WTC11 (cell line): ENCODE results near the gene NR2F6. TPM values are rescaled to one million over a fixed set of nuclear protein-coding genes. Genes with fewer than 3 reads are reported as not detected.
A peak's percentile ranks its signal among the peaks of the same experiment; 100 is the strongest.

ENCODE experiments used
- ATAC-seq: fragments of 200-7000 bp; cut with Tn5 transposase; 2 replicates; pipeline ENCODE4 v1.10.0; 2021; ENCODE audit warnings: mild to moderate bottlenecking, moderate library complexity
- CTCF ChIA-PET: fragments of 300-600 bp; sonication (Branson Sonifier 250); formaldehyde crosslinking; loops from one replicate; lab custom pipeline; 2021; ENCODE audit warnings: antibody characterized with exemption; lab: Charles Lee
- POLR2A ChIA-PET: fragments of 350-600 bp; sonication (Branson Sonifier 250); formaldehyde crosslinking; loops from one replicate; lab custom pipeline; 2021; ENCODE audit warnings: antibody characterized with exemption; lab: Charles Lee
- DNase-seq: peaks from one replicate; pipeline ENCODE4 v3.0.0; 2021; ENCODE audit warnings: low spot score
- H3K27ac Mint-ChIP-seq: 2 replicates; pipeline ENCODE4 v1.8.0; 2021; ENCODE audit warnings: mixed read lengths
- H3K27me3 Mint-ChIP-seq: 2 replicates; pipeline ENCODE4 v1.8.0; 2021; ENCODE audit warnings: low read depth, mild to moderate bottlenecking, moderate library complexity, mixed read lengths
- H3K36me3 Mint-ChIP-seq: 2 replicates; pipeline ENCODE4 v1.8.0; 2021; ENCODE audit warnings: mixed read lengths
- H3K4me1 Mint-ChIP-seq: 2 replicates; pipeline ENCODE4 v1.8.0; 2022; ENCODE audit warnings: mixed read lengths
- H3K4me3 Mint-ChIP-seq: 2 replicates; pipeline ENCODE4 v1.8.0; 2021; ENCODE audit warnings: mild to moderate bottlenecking, moderate library complexity, mixed read lengths
- H3K9me3 Mint-ChIP-seq: 2 replicates; pipeline ENCODE4 v1.8.0; 2021; ENCODE audit warnings: mixed read lengths
- ATF6 ChIP-seq: sonication (generic); formaldehyde crosslinking; IDR thresholded peaks from 2 replicates; pipeline ENCODE4 v1.8.1; 2023; ENCODE audit warnings: mild to moderate bottlenecking, missing genetic modification reagents
- CBFB ChIP-seq: sonication (generic); formaldehyde crosslinking; IDR thresholded peaks from 2 replicates; pipeline ENCODE4 v1.8.1; 2022; ENCODE audit warnings: mild to moderate bottlenecking, low read depth, missing genetic modification reagents
- E2F1 ChIP-seq: sonication (generic); formaldehyde crosslinking; IDR thresholded peaks from 2 replicates; pipeline ENCODE4 v1.8.0; 2022; ENCODE audit warnings: mild to moderate bottlenecking, missing genetic modification reagents
- E2F5 ChIP-seq: sonication (generic); formaldehyde crosslinking; IDR thresholded peaks from 2 replicates; pipeline ENCODE4 v1.8.1; 2022; ENCODE audit warnings: mild to moderate bottlenecking, moderate library complexity, missing genetic modification reagents
- ELF4 ChIP-seq: sonication (generic); formaldehyde crosslinking; IDR thresholded peaks from 2 replicates; pipeline ENCODE4 v1.8.1; 2022; ENCODE audit warnings: low read depth, mild to moderate bottlenecking, moderate library complexity, missing genetic modification reagents
- FOXJ3 ChIP-seq: sonication (generic); formaldehyde crosslinking; IDR thresholded peaks from 2 replicates; pipeline ENCODE4 v1.9.0; 2021; ENCODE audit warnings: missing genetic modification reagents, mild to moderate bottlenecking, borderline replicate concordance
- FOXK1 ChIP-seq: sonication (generic); formaldehyde crosslinking; IDR thresholded peaks from 2 replicates; pipeline ENCODE4 v1.8.0; 2022; ENCODE audit warnings: mild to moderate bottlenecking, moderate library complexity, missing genetic modification reagents
- HMGXB4 ChIP-seq: sonication (generic); formaldehyde crosslinking; IDR thresholded peaks from 2 replicates; pipeline ENCODE4 v1.8.1; 2023; ENCODE audit warnings: mild to moderate bottlenecking, moderate library complexity, missing genetic modification reagents
- KAT7 ChIP-seq: sonication (generic); formaldehyde crosslinking; IDR thresholded peaks from 2 replicates; pipeline ENCODE4 v1.8.1; 2023; ENCODE audit warnings: missing genetic modification reagents, mild to moderate bottlenecking, borderline replicate concordance
- MAX ChIP-seq: sonication (generic); formaldehyde crosslinking; IDR thresholded peaks from 2 replicates; pipeline ENCODE4 v1.8.0; 2022; ENCODE audit warnings: mild to moderate bottlenecking, missing genetic modification reagents
- MLX ChIP-seq: sonication (generic); formaldehyde crosslinking; IDR thresholded peaks from 2 replicates; pipeline ENCODE4 v1.8.1; 2023; ENCODE audit warnings: mild to moderate bottlenecking, missing genetic modification reagents, moderate library complexity
- NFATC4 ChIP-seq: fragments of 250-450 bp; sonication (Bioruptor Pico); IDR thresholded peaks from 2 replicates; pipeline ENCODE4 v1.9.0; 2021; ENCODE audit warnings: mild to moderate bottlenecking
- NFE2L1 ChIP-seq: sonication (generic); formaldehyde crosslinking; IDR thresholded peaks from 2 replicates; pipeline ENCODE4 v1.8.1; 2023; ENCODE audit warnings: missing genetic modification reagents
- NR2C2 ChIP-seq: sonication (generic); formaldehyde crosslinking; IDR thresholded peaks from 2 replicates; pipeline ENCODE4 v1.8.0; 2022; ENCODE audit warnings: mild to moderate bottlenecking, missing genetic modification reagents
- RELA ChIP-seq: sonication (generic); formaldehyde crosslinking; IDR thresholded peaks from 2 replicates; pipeline ENCODE4 v1.8.1; 2022; ENCODE audit warnings: missing genetic modification reagents, mild to moderate bottlenecking, borderline replicate concordance
- SMAD3 ChIP-seq: sonication (generic); formaldehyde crosslinking; IDR thresholded peaks from 2 replicates; pipeline ENCODE4 v1.8.0; 2022; ENCODE audit warnings: missing genetic modification reagents, mild to moderate bottlenecking, borderline replicate concordance
- SMAD4 ChIP-seq: sonication (generic); formaldehyde crosslinking; IDR thresholded peaks from 2 replicates; pipeline ENCODE4 v1.8.0; 2022; ENCODE audit warnings: mild to moderate bottlenecking, missing genetic modification reagents
- TEAD1 ChIP-seq: sonication (generic); formaldehyde crosslinking; IDR thresholded peaks from 2 replicates; pipeline ENCODE4 v1.8.0; 2022; ENCODE audit warnings: mild to moderate bottlenecking, missing genetic modification reagents
- TP53 ChIP-seq: sonication (generic); formaldehyde crosslinking; IDR thresholded peaks from 2 replicates; pipeline ENCODE4 v1.8.1; 2023; ENCODE audit warnings: mild to moderate bottlenecking, missing genetic modification reagents
- USF1 ChIP-seq: sonication (generic); formaldehyde crosslinking; IDR thresholded peaks from 2 replicates; pipeline ENCODE4 v1.8.0; 2022; ENCODE audit warnings: mild to moderate bottlenecking, missing genetic modification reagents
- ZBTB21 ChIP-seq: sonication (generic); formaldehyde crosslinking; IDR thresholded peaks from 2 replicates; pipeline ENCODE4 v1.8.1; 2023; ENCODE audit warnings: mild to moderate bottlenecking, missing genetic modification reagents, borderline replicate concordance
- ZNF138 ChIP-seq: sonication (generic); formaldehyde crosslinking; conservative IDR thresholded peaks from 2 replicates; pipeline ENCODE4 v1.8.1; 2022; ENCODE audit warnings: mild to moderate bottlenecking, moderate library complexity, missing genetic modification reagents
- ZNF219 ChIP-seq: sonication (generic); formaldehyde crosslinking; IDR thresholded peaks from 2 replicates; pipeline ENCODE4 v1.8.0; 2023; ENCODE audit warnings: missing genetic modification reagents, mild to moderate bottlenecking, borderline replicate concordance
- ZNF232 ChIP-seq: sonication (generic); formaldehyde crosslinking; IDR thresholded peaks from 2 replicates; pipeline ENCODE4 v1.8.0; 2022; ENCODE audit warnings: mild to moderate bottlenecking, missing genetic modification reagents
- ZNF532 ChIP-seq: fragments of 250-450 bp; sonication (Bioruptor Pico); IDR thresholded peaks from 2 replicates; pipeline ENCODE4 v1.9.0; 2021; ENCODE audit warnings: mild to moderate bottlenecking, borderline replicate concordance
- total RNA-seq: library from RNA; stranded (reverse); gene quantifications from 3 replicates; pipeline ENCODE4 v1.2.3, GENCODE V29; 2021

Gene NR2F6
- total RNA-seq, 1 experiment from 2014 or later, result 145 TPM

GRCh38 chr19:17282488-17283125 is 36.9 kb upstream of the NR2F6 start:
- Mint-ChIP-seq H3K36me3 (peaks cover 12% of the 10 kb centered on the region), H3K27me3 (peaks cover 6% of the 10 kb centered on the region), H3K4me3 (peak overlapping the region; percentile 70), H3K27ac (no peak overlapping the region), H3K9me3 (no peaks in the 10 kb centered on the region), H3K4me1 (peaks cover 3% of the 10 kb centered on the region; the same call in 1 of the 2 replicates)
- CTCF ChIA-PET, result interaction anchor here (0.5 to 5.3 kb wide), 21 partner anchors 9 to 430 kb away, joined by 3 to 29 read pairs (median 5); partner anchors contain the start of genes BABAM1, OCEL1 and USE1
- ATAC-seq (peak; percentile 91), DNase-seq (peak; percentile 92)
- POLR2A ChIA-PET, result interaction anchor here (1.5 to 2.7 kb wide), 3 partner anchors 15 to 56 kb away, joined by 4 to 13 read pairs (median 4); partner anchors contain the start of genes BABAM1 and OCEL1
- TF ChIP-seq HMGXB4 (CRISPR knock-in tag) (peak; percentile 95; the same call in 1 of the 2 replicates), MLX (CRISPR knock-in tag) (no peak), USF1 (peak; percentile 82), MAX (peak; percentile 99), E2F5 (CRISPR knock-in tag) (peak; percentile 84; the same call in 1 of the 2 replicates), NR2C2 (peak; percentile 84; the same call in 1 of the 2 replicates), E2F1 (CRISPR knock-in tag) (peak; percentile 89), ZNF138 (peak; percentile 97), SMAD3 (CRISPR knock-in tag) (peak; percentile 98), ZNF219 (CRISPR knock-in tag) (peak; percentile 97), ELF4 (CRISPR knock-in tag) (peak; percentile 90; the same call in 1 of the 2 replicates), CBFB (CRISPR knock-in tag) (0 out of 2 replicates have a peak, but pooled peaks have one; percentile 64), ZNF532 (CRISPR knock-in tag) (no peak), FOXJ3 (CRISPR knock-in tag) (no peak), NFATC4 (CRISPR knock-in tag) (no peak), NFE2L1 (CRISPR knock-in tag) (peak; percentile 83; the same call in 1 of the 2 replicates), TEAD1 (CRISPR knock-in tag) (peak; percentile 95), ATF6 (CRISPR knock-in tag) (0 out of 2 replicates have a peak, but pooled peaks have one; percentile 64), FOXK1 (CRISPR knock-in tag) (peak; percentile 81; the same call in 1 of the 2 replicates), ZNF232 (CRISPR knock-in tag) (peak; percentile 90), SMAD4 (peak; percentile 80; the same call in 1 of the 2 replicates), TP53 (CRISPR knock-in tag) (peak; percentile 98), RELA (CRISPR knock-in tag) (peak; percentile 95), ZBTB21 (CRISPR knock-in tag) (peak; percentile 90), KAT7 (CRISPR knock-in tag) (peak; percentile 77; the same call in 1 of the 2 replicates)
